Skeletal muscle cell (primary cell): ENCODE data around the gene H2BK1.
A peak's percentile ranks its signal among the peaks of the same experiment; 100 is the strongest.

Source experiments
- DNase-seq: peaks from one replicate; pipeline ENCODE4 v3.0.0-alpha.2; 2010; ENCODE audit warnings: low read depth
- H3K4me3 ChIP-seq: 2 replicates; pipeline ENCODE4 v1.5.1; 2011; ENCODE audit warnings: low read depth, mild to moderate bottlenecking, control low read depth, low read length, moderate library complexity

H2BK1 gene

DNA sequence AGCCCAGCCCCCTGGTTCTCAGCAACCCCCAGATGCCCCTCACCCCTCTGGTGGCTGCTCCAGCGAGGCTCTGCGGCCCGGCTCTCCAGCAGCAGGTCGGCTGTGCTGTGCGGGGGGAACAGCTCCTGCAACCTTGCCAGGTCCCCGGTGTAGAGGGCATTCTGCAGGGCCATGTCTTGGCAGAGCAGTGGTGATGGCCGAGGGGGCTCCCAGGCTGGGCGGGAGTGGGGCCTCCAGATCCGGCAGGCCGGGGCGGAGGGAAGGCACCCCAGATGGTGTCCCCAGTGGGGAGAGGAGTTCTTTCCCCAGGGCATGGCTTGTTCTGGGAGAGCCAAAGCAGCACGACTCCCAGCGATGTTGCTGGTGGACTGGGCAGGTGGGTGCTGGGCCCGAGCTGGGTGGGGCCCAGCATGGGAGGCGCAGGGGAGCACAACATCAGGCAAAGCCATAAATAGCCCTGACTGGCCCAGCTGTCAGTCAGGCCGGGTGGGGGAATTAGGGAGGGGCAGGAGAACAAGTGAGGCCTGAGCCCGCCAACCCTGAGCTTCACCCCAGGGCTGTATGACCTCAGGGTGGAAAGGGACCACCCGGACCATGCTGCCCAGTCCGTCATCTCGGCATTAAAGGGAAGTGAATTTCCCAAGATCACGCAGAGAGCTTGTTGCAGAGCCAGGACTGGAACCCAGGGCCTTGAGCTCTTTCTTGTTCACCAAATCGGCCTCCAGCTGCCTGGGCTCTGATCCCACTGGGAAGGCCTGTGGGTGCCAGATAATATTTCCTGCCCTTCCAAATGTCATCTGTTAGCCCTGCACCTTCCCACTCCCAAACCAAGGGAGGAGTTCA is 22.7 kb downstream of the H2BK1 start:
- DNase-seq = no peak
- H3K4me3 ChIP-seq = no peak overlapping the region

DNA sequence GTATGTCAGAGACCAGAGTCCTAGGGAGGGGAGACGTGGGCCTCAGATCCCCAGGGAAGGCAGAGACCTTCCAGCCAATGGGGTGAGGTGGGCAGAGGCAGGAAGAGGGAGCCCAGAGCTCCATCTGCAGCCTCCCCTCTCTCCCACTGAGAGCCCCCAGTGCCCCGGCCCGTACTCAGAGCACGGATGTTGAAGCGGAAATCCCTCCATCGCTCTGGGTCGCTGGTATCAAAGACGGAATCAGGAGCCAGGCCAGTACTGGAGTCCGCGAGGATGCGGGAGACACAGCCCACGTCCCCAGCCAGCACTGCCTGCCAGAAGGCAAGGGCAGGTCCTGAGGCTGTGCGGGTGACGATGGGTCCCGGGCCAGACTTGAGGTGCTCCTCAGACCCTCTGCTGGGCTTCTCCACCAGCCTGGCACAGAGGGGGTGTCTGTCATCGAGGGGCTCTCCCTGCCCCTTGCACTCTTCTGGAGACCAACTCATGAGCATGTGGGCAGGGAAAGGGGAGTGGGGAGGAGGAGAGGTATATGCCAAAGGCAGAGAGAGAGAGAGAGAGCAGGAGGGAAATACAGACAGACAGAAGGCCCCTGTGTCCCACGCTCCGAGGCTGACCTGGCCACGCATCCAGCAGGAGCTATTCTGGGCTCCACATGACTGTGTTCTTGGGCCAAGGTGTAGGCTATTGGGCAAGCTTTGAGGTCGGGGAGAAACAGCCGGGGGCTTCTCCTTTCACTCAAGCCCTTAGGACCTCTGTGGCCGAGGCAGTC is 23.5 kb downstream of the H2BK1 start, which contains the start of gene ASB10:
Gene ASB10 (minus strand): TSS at position 611 of the 769 bp plus-strand sequence. CDS start 120 bp downstream, at position 491.
- no peak within 1 kb of the TSS for H3K4me3 ChIP-seq
- DNase-seq = no peak

DNA sequence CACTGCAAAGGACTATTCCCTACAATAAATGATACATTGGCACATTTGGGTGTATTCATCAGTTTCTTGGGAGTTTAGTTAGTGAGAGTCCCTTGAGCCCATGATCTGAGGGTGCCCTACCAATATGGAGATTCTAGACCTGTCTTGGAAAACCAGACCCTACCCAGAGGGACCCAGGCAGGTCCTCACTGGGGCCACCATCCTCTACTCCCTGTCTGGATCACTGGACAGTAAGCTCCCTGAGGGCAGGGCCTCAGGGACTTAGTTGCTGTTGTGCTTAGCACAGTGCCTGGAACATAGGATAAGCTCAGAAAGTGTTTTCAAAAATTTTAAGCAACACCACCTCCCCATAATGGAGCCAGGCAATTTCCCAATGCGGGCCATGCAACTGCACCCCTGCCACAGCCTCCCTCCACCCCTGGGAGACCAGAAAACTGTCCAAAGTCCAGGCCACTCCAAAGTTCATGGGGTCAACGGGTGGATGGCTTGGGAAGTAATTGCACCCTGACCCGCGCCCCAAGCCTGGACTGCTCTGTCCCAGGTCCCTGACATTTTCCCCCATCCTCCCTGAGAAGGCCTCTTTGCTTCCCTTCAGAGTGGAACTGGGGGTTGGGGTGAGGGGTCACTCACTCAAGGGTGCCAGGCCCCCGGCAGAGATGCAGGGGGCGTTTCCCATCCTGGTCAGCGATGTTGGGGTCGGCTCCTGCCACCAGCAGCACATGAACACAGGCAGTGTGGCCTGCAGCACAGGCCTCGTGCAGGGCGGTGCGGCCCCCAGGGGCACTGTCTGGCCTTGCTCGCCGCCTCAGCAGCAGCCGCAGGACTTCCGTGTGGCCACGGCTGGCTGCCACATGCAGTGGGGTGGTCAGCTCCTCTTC is 24.3 kb downstream of the H2BK1 start:
- DNase-seq = no peak
- H3K4me3 ChIP-seq = no peak overlapping the region

DNA sequence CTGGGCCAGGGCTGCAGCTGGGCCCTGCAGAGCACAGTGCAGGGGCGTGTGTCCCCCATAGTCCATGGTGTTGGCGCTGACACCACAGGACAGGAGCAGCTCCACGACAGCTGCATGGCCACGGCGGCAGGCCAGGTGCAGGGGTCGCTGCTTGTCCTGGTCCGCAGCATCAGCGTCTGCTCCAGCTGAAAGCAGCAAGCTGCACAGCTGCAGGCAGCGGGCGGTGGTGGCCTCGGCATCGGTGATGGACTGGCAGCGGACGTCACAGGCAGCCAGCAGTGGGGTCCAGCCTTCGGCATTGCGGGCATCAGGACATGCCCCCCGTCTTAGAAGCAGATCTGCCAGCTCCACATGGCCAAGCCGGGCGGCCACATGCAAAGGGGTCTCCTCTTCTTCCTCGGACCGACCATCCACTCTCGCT is 29.3 kb downstream of the H2BK1 start:
- no peak overlapping the region for H3K4me3 ChIP-seq
- no peak for DNase-seq

DNA sequence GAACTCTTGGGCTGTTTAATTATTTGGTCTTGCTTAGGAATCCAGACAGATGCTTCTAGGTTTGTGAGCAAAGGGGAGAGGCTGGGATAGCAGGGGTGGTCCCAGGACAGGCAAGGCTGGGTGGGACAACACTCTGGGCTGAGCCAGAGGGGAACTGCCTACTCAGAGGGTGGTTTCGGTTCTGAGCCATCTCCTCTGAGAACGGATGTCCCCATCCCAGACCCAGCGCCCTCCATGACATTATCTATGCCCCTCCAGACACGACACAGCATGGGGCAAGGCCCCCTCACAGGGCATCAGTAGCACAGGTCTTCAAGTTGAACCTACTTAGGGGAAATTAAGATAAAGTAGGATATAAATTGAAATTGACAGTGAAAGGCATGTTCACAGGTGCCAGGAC is 30.3 kb downstream of the H2BK1 start:
- no peak overlapping the region for H3K4me3 ChIP-seq
- DNase-seq = no peak

DNA sequence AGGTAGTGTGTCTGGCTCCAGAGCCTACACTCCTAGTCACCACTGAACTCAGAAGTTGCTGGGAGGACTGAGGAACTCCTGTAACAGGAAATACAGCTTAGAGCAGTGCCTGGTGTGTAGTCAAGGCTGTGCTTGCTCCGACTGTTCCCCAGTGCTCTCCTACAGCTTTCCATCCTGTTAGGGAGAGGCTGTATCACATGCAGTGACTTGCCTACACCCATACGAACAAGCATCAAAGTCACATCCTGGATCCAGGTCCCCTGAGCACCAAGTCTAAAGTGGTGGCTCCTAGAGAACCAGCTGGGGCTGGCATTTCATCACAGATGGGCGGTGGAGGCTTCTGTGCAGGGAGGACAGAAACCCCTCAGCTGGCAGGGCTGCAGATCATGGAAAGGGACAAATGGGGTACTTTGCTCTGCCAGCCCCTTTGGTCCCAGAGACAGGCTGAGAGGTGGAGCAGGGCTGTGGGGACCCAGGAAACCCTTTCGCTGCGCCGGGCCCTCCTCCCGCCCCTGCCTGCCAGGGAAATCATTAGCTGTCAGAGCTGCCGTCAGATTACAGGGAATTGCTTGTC is 30.9 kb downstream of the H2BK1 start:
- no peak overlapping the region for H3K4me3 ChIP-seq
- no peak for DNase-seq

DNA sequence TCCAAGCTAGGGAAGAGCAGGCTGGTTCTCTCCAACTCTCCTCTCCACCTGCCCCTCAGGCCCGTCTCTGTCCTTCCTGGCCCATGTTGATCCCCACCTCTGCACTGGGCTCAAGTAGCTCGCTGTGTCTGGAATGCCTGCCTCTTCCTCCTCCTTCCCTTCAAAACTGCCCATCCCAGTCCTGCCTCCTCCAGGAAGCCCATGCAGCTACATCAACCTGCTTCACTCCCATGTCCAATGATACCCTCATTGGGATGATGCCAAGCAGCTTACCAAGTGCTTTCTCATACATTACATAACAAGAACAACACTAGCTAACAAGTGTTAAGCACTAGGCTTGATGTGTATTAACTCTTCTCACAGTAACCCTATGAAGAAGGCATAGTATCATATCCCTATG is 31.5 kb downstream of the H2BK1 start:
- no peak overlapping the region for H3K4me3 ChIP-seq
- no peak for DNase-seq

DNA sequence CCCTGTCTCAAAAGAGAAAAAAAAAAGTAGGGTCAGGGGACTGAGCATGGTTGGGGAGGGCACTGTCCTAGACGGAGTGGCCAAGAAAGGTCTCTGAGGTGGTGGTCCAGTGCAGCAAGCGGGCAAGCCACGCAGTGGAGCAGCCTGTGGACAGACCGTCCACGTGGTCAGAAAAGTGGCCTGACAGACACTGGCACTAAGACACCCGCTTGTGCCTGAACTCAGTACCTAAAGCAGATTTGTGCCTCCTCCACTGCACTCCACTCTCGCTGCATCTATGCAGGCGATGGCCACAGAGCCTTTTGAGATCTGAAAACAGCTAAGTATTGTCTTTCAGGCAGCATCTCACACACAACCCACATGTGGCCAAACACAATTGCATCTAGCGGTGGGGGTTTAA is 32.1 kb downstream of the H2BK1 start:
- no peak overlapping the region for H3K4me3 ChIP-seq
- DNase-seq = no peak

DNA sequence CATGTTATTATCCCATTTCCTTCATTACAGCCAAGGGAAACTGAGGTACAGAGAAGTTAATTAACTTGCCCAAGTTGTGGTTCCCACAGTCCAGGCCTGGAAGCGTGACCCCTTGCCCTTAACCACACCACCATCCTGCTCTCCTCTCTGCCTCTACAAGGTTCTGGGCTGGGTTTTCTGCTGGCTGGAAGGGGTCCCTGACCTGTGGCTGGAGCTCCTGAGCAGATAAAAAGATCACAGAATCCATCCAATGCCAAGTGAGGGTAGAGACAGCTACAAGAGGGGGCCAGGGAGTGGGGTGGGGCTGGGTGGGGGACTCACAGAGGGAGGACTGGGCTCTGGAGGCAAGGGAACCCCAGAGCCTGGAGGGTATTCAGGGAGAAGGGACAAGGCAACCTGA is 33.0 kb downstream of the H2BK1 start:
- DNase-seq = no peak
- no peak overlapping the region for H3K4me3 ChIP-seq

DNA sequence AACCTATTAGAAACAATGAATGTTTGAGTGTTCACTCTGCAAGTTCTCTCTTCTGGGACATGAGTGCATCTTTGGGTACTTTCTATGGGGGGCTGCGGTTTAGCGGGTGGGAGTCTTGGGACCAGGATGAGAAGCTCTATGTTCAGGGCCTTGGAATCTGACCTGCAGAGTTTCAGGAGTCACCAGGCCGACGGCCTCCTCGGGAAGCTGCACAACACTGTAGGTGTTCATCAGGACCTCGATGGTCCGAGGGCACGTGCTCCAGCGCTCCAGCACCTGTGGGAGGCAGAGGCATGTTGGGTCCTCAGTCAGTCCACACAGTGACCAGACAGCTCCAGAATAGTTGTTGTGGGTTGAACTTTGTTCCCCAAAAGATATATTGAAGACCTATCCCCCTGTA is 33.9 kb downstream of the H2BK1 start:
- no peak overlapping the region for H3K4me3 ChIP-seq

DNA sequence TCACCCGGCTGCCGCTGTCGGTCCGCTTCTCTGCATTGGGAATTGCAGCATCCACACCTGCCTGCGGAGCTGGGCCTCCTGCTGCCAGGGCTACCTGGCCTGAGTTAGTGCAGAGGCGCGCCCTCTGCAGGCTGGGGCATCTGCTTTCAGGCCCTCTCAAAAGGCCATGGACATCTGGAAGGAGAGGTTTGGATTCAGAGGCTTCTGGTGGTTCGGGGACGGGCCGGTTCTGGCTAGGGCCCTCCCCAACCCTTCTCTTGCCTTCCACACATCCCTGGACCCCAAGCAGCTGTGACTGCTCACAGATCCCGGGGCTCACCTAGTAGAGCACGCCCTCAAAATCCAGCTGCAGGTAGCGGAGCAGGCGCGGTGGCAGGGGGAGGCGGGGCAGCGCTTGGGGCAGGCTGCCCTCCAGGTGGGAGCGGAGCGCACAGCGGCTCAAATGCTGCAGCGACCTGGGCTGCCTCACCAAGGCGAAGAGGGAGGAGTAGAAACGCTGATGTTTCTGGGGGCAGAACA is 34.4 kb downstream of the H2BK1 start:
- no peak for DNase-seq
- H3K4me3 ChIP-seq = no peak overlapping the region

More for the DNA sequence above, 33.9 kb downstream of the H2BK1 start:
- DNase-seq = no peak

DNA sequence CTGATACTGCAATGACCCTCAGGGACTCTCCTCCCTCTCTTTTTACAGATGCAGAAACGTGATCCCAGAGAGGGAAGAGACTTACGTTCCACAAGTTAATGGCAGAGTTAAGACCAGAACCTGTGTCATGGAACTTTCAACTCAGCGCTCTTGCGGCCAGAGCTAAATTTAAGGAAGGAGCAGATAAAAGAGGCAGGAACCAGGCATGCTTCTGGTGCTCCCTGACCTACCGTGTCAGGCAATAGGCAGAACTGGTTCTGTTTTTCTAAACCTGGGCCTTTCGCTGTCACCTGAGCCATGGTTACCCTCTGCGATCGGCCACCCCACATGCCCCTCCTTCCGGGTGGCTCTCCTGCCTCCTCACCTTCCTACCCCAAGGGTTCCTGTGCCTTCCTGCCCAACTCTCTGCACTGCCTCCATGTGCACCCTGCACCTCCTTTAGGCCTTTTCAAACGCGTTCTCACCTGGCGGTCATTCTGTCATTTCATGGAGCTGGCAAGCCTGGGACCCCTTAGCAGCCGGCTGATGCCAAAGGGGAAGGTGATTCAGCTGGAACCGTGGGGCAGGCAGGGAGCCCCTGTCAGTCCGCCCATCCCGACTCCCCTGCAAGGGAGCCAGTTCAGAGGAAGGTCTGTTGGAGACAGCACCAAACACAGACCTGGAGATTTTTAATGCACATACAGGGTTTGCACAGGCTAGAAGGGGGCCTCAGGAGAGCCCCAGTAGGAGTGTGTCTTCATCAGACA is 35.1 kb downstream of the H2BK1 start:
- H3K4me3 ChIP-seq = no peak overlapping the region
- no peak for DNase-seq

DNA sequence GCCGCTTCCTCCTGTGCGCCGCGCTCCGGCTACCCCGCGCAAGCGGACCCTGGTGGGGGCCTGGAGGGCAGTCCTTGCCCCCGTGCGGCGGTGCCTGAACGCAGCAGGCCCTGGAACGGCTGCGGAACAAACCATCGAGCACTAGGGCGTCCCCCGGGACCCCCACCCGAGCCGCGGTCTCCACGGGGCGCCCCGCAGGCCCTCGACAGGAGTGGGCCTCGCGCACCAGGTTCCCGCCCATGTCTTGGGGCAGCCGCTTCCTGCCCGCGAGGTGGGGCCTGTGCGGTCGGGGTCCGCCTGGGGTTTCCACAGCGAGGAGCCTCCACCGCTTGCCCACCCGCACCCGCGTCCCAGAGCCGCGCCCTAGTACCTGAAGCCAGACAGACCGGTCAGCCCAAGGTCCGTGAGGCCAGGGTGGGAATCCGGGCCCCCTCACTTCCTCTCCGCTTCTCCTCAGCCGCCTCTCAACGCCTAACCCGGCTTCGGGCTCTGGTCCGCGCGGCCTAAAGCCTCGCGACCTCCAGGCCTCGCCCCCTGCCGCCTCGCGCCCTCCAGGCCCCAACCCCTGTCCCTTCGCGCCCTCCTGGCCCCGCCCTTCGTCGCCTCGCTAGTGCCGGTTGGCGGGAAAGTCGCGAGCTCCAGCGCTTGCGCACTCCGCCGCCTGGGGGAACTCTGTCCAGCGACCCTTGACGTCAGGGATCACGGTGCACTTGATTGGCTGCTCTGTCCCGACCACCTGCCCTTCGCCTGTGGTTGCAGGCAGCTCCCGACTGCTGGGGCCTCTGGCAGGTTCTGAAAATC is 35.8 kb downstream of the H2BK1 start:
- no peak overlapping the region for H3K4me3 ChIP-seq
- DNase-seq = no peak

DNA sequence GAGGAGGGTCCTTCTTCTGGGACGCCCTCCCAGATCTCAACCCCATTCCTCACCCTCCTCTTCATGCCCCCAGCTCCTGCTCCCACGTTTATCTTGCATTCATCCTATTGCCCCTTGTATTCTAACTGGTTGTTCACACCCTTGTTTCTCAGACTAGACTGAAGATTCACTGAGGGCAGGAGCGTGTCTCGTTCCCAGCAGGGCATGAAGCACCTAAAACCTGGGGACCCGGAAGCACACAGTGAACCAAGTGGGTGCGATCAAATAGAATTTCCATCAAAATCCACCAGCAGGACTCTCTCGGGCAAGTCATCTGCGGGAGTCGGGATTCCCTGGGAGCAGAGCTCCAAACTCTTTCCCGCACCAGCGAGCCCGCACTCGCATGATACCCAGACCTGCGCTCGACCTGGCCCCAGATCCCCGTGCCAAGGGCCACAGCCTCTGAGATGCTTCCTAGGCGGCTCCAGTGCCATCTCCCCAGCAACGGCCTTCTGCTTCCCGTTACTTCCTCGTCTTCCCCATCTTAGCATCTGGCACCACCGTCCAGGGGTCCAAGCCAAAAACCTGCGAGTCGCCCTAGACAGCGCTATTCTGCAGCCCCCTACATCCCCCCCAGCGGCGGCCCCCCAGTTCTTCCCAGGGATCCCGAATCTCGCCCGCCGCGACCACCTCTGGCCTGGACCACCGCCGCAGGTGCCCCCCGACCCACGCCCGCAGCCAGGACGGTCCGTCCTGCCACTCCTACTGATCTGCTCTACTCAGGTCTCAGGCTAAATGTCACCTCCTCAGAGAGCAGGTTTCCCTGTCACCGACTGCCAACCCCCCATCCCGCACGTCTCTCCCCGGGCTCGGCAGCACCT is 36.7 kb downstream of the H2BK1 start:
- no peak overlapping the region for H3K4me3 ChIP-seq
- DNase-seq = no peak

DNA sequence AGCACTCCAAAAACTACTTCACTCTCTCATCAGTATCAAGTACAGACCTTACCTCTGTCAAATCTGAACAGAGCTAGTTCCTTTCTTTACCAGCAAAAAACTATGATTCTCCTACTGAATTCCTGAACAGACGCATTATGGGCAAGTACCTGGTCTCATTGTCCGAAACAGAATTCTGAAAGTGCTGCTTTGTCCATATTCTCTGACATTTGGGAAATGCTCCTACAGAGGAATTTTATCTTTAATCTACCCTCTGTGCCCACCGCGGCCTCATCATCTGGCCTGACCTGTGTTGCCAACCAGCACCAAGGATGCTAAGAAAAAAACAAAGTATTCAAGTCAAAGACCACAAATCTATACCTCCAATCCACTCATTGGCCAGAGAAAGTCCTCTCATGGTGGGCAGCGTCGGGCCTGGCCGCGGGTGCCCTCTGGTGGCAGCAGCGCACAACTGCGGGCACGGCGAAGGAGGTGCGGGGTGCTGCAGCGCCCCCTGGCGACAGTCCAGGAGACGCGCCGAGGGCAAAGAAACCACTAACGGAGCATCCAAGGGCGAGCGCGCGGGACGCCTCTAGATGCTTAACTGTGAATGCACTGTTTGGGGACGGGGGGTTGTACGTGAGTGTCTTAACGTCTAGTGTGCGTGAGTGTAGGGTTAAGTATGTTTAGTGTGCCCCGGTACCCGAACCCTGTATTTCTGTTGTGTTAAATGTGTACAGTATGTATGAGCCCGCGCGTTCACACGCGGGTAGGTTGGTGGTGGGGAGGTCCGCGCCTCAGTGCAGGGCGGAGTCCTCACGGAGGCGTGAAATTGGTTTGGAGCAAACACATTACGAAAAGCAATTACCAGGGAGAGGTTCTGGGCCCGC is 37.8 kb downstream of the H2BK1 start:
- H3K4me3 ChIP-seq = no peak overlapping the region
- peak; percentile 7 for DNase-seq

DNA sequence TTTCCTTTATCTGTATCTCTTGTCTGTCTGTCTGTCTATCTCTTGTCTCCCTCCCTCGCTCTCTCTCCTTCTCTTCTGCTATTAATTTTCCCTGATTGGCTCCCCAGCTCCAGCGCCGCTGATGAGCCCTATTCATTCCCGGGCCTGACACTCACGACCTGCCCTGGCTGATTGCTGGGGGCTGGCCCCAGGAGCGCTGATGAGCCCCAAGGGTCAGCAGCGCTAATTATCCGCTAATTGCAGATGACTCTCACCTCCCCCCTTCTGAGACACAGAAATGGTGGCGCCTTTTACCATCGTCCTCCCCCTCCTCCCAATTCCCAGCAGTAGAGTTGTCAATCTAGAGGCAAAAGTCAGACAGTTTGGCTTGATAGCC is 41.5 kb downstream of the H2BK1 start:
- no peak overlapping the region for H3K4me3 ChIP-seq
- no peak for DNase-seq
